Breast epithelium (tissue), 3 donors: ENCODE results near the gene EID2.

Source experiments
- CTCF ChIP-seq, 3 donors: fragments of 450-650 bp; IDR thresholded peaks; one replicate each; pipeline ENCODE4 v1.5.1; 2016 to 2017; ENCODE audit warnings: antibody characterized with exemption in 3 of 3, mild to moderate bottlenecking in 3 of 3, moderate library complexity in 3 of 3
- POLR2A ChIP-seq: fragments of 450-650 bp; IDR thresholded peaks from one replicate; pipeline ENCODE4 v1.6.1; 2016; ENCODE audit warnings: antibody characterized with exemption, mild to moderate bottlenecking, moderate library complexity

- no peak for TF ChIP-seq CTCF (IDR thresholded peaks at IDR 0.05)
- no peak for TF ChIP-seq POLR2A
Observed at GRCh38 chr19:39544226-39544903, 4.4 kb upstream of the EID2 start.
